Inferior parietal cortex (tissue), 1 donor: ENCODE data around the gene FAM72C.
"Not testable (repeated sequence)": the region's sequence is repeated elsewhere in the genome, so short reads cannot be mapped to it uniquely, and the experiment has no call there.

Experiments used
- DNase-seq: peaks from one replicate; pipeline ENCODE4 v3.0.0-alpha.2; 2016; ENCODE audit errors: extremely low spot score

The FAM72C gene

DNA sequence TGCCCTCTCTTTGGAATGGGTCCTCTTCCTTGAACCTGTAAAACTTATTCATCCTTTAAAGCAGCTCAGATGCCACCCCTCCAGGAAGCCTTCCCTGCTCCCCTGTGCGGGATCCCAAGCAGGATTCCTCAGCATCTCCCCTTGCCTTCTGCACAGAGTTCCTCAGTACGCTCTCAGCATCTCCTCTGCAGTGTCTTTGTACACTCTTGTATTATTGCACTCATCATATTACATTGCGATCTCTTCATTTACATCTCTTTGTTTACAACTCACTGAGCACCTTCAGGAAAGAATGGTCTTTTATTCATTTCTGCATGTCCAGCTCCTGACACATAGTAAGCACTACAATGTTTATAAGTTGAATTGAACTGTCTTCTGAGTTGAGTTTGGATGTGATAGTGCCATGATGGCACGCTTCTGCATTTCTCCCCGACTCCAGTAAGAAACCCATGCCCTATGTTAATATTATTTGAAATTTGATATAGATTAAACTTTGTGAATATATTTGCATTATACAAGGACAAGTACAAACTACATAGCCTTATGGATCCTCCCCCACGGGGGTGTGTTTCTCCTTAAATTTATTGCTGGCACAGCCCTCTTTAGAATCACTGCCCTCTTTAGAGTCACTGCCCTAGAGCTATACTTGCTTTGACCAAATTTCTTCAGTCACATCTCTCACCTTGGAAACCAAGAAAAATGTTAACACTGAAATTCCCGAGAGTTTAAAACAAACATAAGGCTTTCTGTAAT is 13.1 kb upstream of the FAM72C start:
- DNase-seq, result not testable (repeated sequence)

DNA sequence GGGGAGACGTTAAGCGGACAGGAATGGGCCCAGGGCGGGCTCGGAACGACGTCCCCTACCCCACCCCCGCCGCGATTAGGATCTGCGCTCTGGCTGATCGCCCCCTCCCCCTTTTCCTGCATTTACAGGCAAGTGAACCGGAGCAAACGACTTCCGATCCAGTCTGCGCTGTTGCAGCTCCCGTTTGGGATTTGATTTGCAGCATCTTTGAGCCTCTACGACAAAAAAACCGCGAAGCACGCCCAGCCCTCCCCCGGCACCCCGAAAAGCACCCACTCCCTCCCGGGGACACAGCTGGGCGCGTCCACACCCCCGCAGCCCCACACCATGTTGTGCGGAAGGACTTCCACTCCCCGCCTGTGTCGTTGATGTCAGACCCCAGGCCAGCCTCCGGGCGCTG is 2.6 kb upstream of the FAM72C start:
- not testable (repeated sequence) for DNase-seq

DNA sequence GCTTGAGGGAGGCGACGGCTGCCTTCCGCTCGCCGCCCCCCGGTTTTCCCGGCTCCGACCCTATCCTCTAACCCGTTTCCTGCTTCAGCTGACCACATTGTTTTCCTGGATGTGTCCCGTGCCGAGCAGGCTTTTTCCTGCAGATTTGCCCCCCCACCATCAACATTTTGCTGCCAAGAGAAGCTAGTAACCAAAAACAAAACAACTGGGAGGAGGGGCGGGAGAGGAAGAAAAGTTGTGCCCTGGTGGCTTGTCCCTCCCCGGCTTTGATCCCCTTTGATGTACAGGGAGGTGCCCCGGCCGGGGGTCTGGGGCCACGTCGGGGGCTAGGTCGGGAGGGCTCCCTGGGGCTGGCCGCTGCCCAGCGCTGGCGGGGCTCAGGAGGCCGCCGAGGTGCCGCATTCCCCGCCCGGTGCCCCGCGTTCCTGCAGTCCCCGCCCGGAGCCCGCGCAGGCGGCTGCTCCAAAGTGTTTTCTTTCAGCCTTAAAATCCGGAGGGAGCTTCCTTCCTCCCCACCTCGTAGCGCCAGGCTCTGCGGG is 2.2 kb upstream of the FAM72C start:
- not testable (repeated sequence) for DNase-seq

DNA sequence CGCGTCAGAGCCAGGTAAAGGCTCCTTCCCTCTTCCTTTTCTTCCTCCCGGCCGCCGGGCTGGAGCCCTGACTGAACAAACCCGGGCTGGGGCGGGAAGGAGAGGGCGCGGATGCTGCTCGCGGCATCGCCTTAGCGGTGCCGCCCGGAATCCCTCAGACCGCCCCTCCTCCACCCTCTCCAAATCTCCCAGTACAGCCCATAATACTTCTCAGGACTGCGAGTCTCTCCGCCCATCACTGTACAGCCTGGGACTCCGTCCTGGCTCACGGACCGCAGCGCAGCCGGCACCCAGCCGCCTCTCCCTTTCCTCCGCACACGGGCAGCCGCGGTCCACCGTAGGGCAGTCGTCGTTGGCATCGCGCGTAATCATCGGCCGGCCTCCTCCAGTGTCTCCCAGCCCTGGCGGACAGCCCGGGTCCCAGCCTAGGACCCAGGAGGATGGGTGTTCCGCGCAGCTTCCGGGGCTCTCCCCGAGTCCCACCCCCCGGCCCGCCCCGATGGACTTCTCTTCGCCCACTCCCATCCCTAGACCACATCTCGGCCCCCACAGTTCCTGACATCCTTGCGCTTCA is 1.1 kb upstream of the FAM72C start:
- not testable (repeated sequence) for DNase-seq

DNA sequence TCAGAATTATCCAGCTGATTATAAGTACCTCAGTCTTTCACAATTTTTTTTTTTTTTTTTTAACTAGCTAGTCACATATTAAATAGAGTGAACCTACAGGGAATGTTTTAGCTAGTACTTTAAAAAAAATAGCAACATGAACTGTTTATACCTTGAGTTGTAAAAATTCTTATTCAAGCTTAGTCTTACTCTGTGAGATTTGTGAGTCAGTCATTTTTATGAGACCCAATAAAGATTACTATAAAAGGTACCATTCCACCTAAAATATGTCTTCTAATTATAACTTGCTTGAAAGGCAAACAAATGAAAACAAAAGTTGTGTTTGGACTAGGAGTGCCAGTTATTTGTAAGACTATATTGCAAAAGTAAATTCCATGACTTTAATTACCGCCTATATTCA is 5.9 kb downstream of the FAM72C start:
- not testable (repeated sequence) for DNase-seq

DNA sequence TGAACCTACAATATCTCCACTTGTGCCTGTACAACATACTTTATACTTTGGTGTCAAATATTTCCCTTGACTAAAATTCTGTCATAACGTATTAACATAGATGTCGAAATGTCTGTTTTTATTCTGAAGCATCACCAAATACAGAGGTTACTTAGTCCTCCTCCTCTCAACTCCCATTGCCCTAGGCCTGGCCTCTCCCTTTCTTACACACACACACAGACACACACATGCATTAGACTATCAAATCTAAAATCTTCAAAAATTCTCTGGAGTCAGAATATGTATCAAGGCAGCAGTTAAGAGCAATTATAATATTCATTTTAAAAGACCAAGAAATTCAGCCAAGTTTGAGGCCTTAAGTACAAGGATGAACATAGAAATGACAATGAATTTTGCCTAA is 7.5 kb downstream of the FAM72C start:
- not testable (repeated sequence) for DNase-seq

DNA sequence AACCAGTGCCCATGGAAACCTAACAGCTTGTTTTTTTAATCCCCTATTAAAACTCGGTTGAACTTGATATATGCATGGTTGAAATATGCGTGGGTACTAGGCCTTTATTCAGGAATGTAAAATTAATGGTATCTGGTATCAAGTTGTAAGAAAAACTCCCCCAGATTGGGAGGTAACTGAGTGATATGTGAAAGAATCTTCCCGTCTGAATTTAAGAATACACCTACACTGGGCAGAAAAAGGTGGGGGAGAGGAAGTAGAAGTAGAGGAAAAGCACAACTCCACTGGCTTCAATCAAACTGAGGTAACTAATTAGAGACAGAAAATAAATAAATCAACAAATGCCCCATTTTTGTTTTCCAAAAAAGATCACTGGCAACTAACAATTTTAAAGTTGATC is 15.9 kb downstream of the FAM72C start:
- DNase-seq, result not testable (repeated sequence)

DNA sequence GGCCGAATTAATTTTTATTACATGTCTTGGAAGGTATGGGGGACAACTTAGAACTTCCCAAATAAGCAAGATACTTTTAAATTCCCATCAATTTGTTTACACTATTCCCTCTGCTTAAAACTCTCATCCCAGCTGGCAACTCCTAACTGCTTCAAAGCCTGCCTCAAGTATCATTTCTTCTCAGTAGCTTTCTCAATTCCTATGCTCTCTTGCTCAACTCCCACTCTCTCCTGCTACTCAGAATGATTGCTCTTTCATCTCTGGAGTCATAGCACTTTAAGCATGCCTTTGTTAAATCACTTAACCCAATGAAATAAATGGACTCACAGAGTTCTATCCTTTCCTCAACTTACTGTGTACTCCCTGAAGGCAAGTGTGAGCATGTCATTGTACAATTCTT is 18.9 kb downstream of the FAM72C start:
- not testable (repeated sequence) for DNase-seq

DNA sequence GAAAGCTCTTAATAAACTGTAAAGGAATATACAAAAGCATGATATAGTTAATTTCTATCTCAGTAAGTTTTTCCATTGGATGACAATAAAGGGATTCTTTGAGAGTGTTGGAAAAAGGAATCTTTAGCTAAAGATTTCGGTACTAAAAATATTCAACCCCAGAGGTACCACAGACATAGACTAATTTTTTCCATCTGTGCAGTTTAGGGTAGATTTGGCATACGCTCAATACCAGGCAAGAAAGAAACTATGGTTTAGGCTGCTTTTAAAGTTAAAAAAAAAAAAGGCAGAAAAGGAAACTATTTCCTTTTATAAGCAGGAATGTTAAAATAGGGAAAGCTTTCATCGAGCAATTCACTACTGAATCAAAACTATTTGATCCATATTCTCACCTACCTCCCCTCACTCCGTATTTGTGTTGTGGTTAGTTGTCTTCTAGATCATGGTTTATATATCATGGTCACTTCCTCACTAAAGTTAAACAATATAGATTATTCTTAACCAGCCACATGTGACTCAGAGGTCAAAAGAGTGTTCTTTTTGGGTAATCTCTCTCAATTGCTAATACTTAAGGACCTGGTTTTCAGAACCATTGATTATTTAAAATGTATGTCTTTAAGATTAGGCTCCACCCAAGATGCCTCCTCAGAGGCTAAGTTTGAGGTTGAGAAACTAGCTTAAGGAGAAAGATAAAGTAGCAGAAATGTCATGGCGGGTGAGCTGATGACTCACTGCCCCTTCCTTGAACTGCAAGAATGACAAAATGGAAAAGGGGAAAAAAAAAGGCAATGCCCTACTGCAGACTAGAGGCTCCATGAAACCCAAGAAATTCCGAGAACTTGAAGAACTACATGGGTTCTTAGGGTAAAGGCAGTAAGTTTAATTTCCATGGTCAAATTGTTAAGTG is 20.0 kb downstream of the FAM72C start:
- DNase-seq, result not testable (repeated sequence)

DNA sequence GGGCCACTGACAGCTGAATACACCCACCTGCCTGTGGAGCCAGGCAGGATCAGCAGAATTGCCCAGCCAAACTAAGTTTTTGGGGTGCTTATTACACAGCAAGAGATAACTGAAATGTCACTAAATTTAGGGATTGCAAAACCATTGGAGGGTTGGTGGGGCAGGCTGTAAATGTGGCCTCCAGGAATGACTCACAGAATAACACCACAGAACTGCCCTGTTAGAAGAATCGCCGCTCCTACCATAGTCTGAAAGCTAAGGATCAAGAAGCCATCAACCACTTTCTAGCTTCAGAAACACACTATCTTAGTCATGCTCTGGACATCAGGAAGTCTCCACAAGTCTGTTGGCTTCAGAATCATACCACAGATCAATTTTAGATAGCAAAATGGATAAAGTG is 24.0 kb downstream of the FAM72C start:
- not testable (repeated sequence) for DNase-seq

DNA sequence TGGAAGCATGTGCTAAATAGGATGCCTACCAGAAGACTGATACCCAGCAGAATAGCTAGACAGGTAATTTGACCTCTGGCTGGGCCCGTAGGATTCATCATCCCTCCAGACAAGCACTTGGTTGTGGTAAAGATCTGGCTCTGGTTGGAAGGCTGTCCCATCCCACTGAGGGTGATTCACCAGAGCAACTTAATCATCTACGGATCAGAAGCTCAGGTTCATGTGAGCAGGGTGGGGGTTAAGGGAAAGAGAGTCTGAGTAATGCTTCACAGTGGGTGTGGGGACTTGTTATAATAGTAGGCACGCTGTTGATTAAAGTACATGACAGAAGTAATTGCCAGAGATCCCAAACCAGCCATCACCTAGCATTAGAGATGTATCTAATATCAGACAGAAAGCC is 26.5 kb downstream of the FAM72C start:
- DNase-seq, result not testable (repeated sequence)

DNA sequence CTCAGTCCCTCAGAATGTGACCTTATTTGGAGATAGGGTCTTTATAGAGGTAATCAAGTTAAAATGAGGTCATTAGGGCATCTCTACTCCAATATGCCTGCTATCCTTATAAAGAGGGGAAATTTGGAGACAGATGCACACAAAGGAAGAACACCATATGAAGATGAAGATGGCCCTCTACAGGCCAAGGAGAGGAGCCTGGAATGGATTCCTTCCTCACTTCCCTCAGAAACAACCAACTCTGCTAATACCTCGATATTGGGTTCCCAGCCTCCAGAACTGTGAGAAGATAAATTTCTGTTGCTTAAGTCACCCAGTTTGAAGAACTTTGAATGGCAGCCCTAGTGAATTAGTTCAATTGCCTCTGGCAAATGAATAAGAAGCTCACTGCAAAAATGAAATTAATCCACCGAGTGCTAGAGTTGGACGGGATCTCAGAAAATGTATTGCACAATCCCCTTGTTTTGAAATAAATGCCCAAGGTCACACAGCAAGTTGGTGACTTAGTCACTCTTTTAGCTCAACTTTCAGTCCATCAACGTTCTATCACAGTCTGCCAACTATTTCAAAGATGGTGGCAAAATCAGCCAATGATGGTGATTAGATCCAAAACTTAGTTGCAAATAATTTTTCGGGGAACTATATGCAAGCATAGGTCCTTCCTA is 27.1 kb downstream of the FAM72C start:
- DNase-seq, result not testable (repeated sequence)

DNA sequence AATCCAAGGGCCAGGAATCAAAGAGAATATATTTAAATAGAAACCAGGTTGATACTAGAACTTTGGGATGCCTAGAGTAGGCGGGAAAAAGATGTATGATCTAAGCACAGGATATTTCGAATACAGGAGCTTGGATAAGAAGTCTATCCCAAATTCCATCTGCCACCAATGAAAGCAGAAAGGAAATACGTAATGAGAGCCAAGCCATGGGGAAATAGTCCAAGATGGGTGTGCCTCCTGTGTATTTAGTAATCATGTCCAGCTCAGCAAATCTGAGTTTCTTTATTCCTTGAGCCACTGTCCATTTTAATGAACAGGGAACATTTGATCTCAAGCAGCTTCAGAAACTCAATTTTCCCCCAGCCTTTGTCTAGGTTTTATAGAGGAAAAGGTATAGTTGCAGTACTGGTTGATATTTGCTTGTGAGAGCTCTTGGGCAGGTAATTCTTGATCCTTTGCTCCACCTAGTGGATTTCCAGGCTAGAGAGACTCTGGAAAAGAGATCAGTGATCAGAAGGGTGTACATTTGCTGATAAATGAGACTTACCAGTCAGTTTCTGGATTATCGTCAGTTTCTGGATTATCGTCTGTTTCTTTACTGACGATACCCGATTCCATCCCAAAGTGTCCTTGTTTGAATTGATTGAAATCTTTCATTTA is 28.3 kb downstream of the FAM72C start:
- DNase-seq, result not testable (repeated sequence)

DNA sequence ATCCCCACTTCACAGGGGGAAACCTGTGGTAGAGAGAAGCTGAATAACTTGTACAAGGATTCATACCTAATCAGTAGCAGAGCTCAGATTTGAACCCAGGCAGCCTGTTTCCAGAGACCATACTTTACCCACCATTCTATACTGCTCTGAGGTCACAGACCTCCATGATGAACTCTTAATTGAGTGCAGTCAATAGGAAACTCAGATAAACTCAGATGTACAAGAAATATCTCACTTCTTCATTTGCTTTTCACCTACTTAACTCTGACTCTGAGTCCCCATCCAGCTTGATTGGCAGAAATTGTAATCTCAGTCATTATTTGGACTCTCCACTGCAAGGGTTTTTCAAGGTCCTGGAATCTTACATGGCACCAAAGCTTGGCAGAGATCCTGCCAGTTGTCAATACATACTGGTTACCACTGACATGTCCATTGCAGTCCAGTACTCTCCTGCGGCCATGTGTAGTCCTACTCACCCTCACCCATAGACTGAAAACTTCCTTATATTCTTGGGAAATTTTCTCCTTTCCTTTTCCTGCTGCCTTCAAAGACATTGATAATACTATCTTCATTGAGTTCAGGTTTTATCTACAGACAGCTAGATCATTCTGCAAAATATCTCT is 29.4 kb downstream of the FAM72C start:
- DNase-seq, result not testable (repeated sequence)

DNA sequence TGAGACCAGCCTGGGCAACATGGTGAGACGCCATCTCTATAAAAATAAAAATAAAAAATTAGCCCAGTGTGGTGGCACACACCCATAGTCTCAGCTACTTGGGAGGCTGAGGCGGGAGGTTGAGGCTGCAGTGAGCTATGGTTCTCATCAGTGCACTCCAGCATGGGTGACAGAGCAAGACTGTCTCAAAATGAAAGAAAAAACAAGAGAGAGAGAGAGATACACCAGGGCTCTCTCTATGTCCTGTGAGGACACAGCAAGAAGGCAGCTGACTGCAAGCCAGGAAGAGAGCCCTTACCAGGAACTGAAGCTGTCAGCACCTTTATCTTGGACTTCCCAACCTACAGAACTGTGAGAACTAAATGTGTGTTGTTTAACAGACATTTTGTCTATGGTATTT is 32.1 kb downstream of the FAM72C start:
- not testable (repeated sequence) for DNase-seq

DNA sequence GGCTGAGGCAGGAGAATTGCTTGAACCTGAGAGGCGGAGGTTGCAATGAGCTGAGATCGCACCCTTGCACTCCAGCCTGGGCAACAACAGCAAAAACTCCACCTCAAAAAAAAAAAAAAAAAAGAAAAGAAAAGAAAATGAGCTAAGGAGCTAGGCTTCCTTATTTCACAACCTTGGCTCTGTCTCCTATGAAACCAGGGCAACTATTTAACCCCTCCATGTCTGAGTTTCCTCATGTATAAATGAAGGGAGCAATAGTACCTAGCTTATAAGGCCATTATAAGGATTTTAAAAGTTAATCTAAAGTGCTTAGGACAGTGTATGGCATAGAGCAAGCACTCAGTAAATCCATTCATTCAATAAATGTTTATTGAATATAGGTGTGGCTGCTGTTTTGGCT is 32.9 kb downstream of the FAM72C start:
- DNase-seq, result not testable (repeated sequence)

DNA sequence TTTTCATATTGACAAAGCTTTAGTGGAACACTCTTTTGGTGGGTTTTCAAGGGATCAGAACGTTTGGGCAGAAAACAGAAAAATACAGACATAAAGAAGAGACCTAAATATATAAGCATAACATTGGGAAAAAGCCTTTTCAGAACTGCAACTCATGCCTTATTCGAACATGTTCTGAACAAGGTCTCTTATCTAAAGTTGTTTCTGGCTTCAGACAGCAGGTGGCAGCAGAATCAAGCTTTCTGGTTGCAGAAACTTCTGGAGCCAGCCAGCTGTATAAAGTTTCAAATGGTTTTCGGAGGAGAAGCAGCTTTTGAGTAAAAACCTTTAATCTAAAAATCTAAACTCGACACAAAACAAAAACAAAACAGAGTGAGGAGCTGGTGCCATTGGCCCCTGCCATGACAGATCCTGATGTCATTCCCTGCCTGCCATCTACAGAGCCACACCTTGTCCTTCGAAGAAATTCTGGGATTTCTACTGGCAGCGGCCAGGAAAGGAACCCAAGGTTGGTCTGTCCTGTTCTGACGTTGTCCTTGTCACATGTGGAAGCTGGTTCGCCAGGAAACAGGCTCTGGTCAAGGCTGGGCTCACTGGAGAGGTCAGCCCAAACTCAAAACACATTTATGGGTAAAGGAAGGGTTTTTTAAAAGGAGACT is 35.2 kb downstream of the FAM72C start:
- DNase-seq, result peak; percentile 55

DNA sequence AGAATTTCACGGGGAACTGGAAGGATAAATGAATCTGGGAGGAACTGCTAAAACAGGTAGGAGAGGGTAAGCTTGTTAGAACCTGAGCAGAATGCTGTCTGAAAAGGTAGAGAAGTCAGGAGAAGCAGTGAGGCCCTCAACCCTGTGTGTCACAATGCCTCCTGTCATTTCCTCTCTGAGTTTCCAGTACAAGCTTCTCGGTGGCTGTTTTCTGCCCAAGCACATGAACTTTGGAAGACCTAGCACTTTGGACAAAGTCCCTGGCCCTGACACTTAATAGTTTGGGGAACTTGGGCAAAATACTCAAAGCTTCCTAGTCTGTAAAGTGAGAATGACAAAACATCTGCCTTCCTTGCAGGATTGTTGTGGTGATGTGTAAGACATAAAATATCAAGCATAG is 52.7 kb downstream of the FAM72C start:
- DNase-seq, result not testable (repeated sequence)

DNA sequence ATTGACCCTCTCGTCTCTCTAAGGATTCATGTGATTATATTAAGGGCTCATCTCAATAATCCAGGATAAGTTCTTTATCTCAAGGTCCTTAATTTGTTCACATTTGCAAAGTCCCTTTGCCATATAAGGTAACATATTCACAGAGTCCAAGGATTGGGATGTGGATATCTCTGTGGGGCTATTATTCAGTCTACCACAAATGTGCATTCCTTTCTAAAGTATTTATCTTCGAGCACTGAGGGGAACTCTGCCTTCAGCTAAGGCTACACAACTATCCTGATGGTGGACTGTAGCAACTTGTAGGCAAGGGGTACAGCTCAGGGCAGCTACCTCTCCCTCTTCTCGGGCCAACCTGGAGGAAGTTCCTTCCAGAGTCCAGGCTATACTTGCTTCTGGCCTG is 53.2 kb downstream of the FAM72C start:
- DNase-seq, result not testable (repeated sequence)

DNA sequence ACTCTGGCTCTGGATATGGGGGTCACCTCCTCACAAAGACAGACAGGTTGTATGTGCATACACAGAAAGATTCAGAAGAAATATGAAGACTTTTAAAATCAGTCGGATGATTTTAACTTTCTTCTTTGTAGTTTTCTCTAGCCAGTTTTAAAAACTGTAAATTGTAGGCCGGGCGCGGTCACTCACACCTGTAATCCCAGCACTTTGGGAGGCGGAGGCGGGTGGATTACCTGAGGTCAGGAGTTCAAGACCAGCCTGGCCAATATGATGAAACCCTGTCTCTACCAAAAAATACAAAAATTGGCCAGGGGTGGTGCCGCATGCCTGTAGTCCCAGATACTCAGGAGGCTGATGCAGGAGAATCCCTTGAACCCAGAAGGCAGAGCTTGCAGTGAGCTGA is 58.1 kb downstream of the FAM72C start:
- DNase-seq, result not testable (repeated sequence)
